Measurements from ENCODE around the gene MKRN1. TPM values are rescaled to one million over a fixed set of nuclear protein-coding genes. Genes with fewer than 3 reads are reported as not detected.

MKRN1 gene
- total RNA-seq, 3 donors from 2014 or later, result 169 to 263 (median 188) TPM

DNA sequence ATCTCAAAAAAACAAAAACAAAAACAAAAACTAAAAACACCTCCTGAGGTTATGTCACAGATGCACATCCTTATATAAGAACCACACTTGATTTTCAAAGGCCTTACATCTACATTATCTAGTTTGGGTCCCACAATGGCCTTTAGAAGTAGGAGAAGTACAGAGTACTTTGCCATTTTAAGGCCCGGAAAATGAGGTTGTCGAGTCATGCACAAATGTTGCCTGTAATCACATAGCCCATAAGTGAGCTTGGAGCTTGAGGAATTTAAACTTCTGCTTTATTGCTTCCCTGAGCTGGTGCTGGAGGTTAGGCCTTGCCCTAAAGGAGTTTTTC, 9.7 kb upstream of the MKRN1 start:
- intact Hi-C loops (cut with DNase I, micrococcal nuclease), result no loop called here
- DNase-seq (no peak), ATAC-seq (no peak)
- Histone ChIP-seq H3K4me3 (no peak overlapping the region), H3K9me3 (no peaks in the 10 kb centered on the region), H3K36me3 (ENCODE audit: low read depth) (no peaks in the 10 kb centered on the region), H3K4me1 (ENCODE audit: low read depth) (peaks cover 13% of the 10 kb centered on the region)
- TF ChIP-seq, protein P1, sequence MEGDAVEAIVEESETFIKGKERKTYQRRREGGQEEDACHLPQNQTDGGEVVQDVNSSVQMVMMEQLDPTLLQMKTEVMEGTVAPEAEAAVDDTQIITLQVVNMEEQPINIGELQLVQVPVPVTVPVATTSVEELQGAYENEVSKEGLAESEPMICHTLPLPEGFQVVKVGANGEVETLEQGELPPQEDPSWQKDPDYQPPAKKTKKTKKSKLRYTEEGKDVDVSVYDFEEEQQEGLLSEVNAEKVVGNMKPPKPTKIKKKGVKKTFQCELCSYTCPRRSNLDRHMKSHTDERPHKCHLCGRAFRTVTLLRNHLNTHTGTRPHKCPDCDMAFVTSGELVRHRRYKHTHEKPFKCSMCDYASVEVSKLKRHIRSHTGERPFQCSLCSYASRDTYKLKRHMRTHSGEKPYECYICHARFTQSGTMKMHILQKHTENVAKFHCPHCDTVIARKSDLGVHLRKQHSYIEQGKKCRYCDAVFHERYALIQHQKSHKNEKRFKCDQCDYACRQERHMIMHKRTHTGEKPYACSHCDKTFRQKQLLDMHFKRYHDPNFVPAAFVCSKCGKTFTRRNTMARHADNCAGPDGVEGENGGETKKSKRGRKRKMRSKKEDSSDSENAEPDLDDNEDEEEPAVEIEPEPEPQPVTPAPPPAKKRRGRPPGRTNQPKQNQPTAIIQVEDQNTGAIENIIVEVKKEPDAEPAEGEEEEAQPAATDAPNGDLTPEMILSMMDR (IDR thresholded peaks at IDR 0.05), result no peak

DNA sequence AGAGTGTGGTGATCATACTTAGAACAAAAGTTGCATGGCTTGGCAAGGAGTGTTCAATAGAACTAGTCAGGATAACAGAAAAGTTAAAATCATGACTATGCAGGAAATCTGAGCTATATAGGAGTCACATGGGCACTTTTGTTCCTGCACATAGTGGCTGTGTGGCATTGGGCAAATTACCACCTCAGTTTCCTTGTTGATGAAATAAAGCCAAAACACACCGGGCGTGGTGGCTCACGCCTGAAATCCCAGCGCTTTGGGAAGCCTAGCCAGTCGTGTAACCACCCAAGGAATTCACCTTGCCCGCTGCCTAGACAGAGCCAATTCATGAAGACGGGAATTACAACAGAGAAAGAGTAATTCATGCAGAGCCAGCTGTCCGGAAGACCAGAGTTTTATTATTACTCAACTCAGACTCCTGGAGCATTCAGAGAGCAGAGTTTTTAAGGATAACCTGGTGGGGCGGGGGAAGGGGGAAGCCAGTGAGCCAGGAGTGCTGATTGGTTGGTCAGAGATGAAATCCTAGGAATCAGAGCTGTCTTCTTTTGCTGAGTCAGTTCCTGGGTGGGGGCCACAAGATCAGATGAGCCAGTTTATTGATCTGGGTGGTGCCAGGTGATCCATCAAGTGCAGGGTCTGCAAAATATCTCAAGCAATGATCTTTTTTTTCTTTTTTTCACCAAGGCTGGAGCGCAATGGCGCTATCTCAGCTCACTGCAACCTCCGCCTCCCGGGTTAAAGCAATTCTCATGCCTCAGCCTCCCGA, 6.4 kb upstream of the MKRN1 start:
- TF ChIP-seq, protein P1 (IDR thresholded peaks at IDR 0.05), result no peak
- no peaks in the 10 kb centered on the region for H3K9me3 ChIP-seq
- intact Hi-C loops (cut with DNase I, micrococcal nuclease), result no loop called here
- peaks cover 13% of the 10 kb centered on the region for H3K4me1 ChIP-seq (ENCODE audit: low read depth)
- ATAC-seq, result peak; percentile 94
- no peaks in the 10 kb centered on the region for H3K36me3 ChIP-seq (ENCODE audit: low read depth)
- H3K4me3 ChIP-seq, result no peak overlapping the region
- peak; percentile 65 to 79 (median 67) for DNase-seq

DNA sequence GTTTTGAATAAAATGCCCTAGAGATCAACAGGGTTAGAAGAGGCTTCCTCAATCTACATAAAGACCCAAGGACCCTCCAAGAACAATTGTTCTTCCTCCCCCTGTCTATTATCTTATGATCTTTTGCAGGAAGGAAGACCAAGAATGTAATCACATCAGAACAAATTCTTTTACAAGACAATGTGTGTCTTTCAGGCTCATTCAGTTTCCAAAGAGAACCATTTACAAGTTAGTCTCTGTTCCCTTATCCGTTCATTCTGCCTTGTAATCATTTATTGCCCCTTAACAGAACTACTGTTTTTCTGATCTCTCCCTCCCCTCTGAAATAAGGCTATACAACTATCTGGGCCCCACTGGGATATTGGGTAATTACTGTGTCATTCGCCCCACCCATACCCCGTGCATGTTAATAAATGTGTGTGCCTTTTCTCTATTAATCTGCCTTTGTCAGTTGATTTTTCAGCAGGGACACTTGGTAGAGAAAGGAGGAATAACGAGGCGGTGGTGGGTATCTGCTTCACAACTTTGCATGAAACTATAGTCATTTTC, 5.7 kb upstream of the MKRN1 start:
- ATAC-seq (no peak), DNase-seq (no peak)
- TF ChIP-seq, protein P1 (IDR thresholded peaks at IDR 0.05), result no peak
- Histone ChIP-seq H3K36me3 (ENCODE audit: low read depth) (no peaks in the 10 kb centered on the region), H3K4me3 (no peak overlapping the region), H3K9me3 (no peaks in the 10 kb centered on the region), H3K4me1 (ENCODE audit: low read depth) (peaks cover 13% of the 10 kb centered on the region)
- intact Hi-C loops (cut with DNase I, micrococcal nuclease), result no loop called here

DNA sequence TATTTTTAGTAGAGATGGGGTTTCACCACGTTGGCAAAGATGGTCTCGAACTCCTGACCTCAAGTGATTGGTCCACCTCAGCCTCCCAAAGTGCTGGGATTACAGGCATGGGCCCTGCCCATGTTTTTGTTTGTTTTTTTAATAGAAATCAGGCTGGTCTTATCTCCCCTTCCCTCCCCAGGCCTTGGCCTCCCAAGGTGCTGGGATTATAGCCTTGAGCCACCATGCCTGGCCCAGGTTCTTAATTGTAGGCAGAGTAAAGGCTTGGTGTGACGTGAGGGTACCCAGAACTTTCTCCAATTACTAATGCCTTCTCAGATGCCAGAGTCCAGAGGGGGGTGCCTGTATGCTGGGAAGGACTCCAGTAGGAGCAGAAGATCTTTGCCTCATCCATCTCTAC, 5.2 kb upstream of the MKRN1 start:
- intact Hi-C loops (cut with DNase I, micrococcal nuclease), result no loop called here
- H3K9me3 ChIP-seq, result no peaks in the 10 kb centered on the region
- TF ChIP-seq, protein P1 (IDR thresholded peaks at IDR 0.05), result no peak
- peaks cover 17% of the 10 kb centered on the region for H3K4me1 ChIP-seq (ENCODE audit: low read depth)
- no peak for ATAC-seq
- H3K36me3 ChIP-seq (ENCODE audit: low read depth), result no peaks in the 10 kb centered on the region
- H3K4me3 ChIP-seq, result no peak overlapping the region
- no peak for DNase-seq

DNA sequence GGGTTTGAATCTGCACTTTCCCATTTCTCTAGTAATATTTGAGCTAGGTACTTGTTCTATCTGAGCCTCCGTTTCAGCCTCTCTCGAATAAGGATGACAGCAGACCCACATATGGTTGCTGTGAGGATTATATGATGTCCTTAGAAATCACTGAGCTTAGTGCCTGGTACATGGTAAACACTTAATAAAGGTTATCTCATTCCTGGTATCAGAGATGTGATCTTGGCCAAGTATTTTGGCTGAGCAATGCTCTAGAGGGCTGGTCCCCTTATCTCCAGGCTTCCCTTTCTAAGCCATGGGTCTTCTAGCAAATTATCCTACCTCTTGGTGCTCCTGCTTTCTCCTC, 407 bp upstream of the MKRN1 start:
- intact Hi-C loops (cut with DNase I, micrococcal nuclease), result no loop called here
- DNase-seq (no peak), ATAC-seq (no peak)
- TF ChIP-seq, protein P1 (IDR thresholded peaks at IDR 0.05), result no peak
- H3K9me3 ChIP-seq, result no peaks in the 10 kb centered on the region
- H3K36me3 ChIP-seq (ENCODE audit: low read depth), result no peaks in the 10 kb centered on the region
- peaks cover 24% of the 10 kb centered on the region for H3K4me1 ChIP-seq (ENCODE audit: low read depth)
- H3K4me3 ChIP-seq, result no peak overlapping the region

Data from mucosa of descending colon (tissue), 3 donors.